Upper lobe of right lung (tissue), 1 donor: ENCODE results near the gene SLC22A1. TPM values are rescaled to one million over a fixed set of nuclear protein-coding genes. Genes with fewer than 3 reads are reported as not detected.
A peak's percentile ranks its signal among the peaks of the same experiment; 100 is the strongest.

ENCODE experiments used
- ATAC-seq: fragments of 200-7000 bp; cut with Tn5 transposase; one replicate; pipeline ENCODE4 v1.9.1; 2020; ENCODE audit warnings: mild to moderate bottlenecking, moderate library complexity
- DNase-seq: peaks from one replicate; pipeline ENCODE4 v3.0.0-alpha.2; 2020
- H3K27ac ChIP-seq: fragments of 200-600 bp; one replicate; pipeline ENCODE4 v1.8.0; 2022
- H3K27me3 ChIP-seq: fragments of 200-600 bp; one replicate; pipeline ENCODE4 v1.8.0; 2022; ENCODE audit warnings: mild to moderate bottlenecking
- H3K36me3 ChIP-seq: fragments of 200-600 bp; one replicate; pipeline ENCODE4 v1.8.0; 2022
- H3K4me1 ChIP-seq: fragments of 200-600 bp; one replicate; pipeline ENCODE4 v1.8.0; 2022
- H3K4me3 ChIP-seq: fragments of 200-600 bp; one replicate; pipeline ENCODE4 v1.8.0; 2022; ENCODE audit warnings: mild to moderate bottlenecking
- H3K9me3 ChIP-seq: fragments of 200-600 bp; one replicate; pipeline ENCODE4 v1.8.0; 2022
- intact Hi-C: fragments of 100-400 bp; cut with DNase I; formaldehyde crosslinking; loops from one replicate; pipeline ENCODE4 v1.11.0; 2022
- total RNA-seq: library from RNA; stranded (reverse); fragmentation: NEBNext Ultra II Directional; extraction: Animal tissue kit (Norgen Biotek cat#: 25700); gene quantifications from one replicate; pipeline ENCODE4 v1.2.1, GENCODE V29; 2021
- TF ChIP-seq, protein P1 (sequence below): fragments of 200-600 bp; IDR thresholded peaks from one replicate; pipeline ENCODE4 v1.8.0; 2022; ENCODE audit warnings: antibody characterized with exemption
- donor health status: DM: no; HTN: yes; CAD: no; lungs with severe emphysema.

The SLC22A1 gene
- total RNA-seq, 1 donor from 2014 or later, result 2.7 TPM

DNA sequence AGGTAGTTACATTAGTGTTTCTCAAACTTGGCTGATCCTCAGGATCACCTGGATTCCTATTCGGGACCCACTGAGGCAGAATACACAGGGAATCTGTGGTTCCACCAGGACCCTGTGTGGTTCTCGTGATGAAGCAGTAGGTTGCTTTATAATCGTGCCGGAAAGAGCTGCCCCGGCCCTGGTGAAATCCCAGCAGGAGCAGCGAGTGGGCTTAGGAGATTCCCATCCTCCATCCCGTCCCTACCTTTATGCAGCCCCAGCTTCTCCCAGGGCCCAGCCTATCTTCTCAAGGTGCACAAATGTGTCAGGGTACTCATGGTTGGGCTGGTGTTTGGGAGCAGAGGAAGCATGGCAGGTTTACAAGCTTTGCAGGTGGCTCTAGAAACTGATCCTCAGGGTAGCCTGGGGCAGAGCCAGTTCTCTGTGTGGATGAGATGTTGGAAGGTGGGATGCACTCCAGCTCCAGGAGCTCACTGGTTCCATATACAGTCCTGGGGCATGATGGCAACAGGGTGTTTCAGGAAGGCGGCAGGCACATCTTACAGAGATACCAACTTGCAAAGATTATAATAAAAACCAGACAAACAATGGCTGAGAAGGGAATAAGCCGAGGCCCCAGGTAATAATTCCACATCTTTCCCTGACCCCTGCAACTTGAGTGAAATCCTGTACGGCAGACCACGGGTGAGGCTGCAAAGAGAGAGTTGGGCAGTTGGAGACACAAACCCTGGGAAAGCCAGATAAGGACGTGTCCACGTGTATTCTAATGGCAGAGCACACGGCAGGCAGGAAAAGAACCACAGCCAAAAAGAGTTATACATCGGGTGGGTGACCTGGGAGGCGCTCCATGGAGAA, 5.9 kb downstream of the SLC22A1 start:
- ATAC-seq, result no peak
- Histone ChIP-seq H3K4me3 (no peak overlapping the region), H3K4me1 (no peaks in the 10 kb centered on the region), H3K36me3 (no peaks in the 10 kb centered on the region), H3K27ac (no peak overlapping the region), H3K9me3 (no peaks in the 10 kb centered on the region), H3K27me3 (no peaks in the 10 kb centered on the region)
- TF ChIP-seq, protein P1, sequence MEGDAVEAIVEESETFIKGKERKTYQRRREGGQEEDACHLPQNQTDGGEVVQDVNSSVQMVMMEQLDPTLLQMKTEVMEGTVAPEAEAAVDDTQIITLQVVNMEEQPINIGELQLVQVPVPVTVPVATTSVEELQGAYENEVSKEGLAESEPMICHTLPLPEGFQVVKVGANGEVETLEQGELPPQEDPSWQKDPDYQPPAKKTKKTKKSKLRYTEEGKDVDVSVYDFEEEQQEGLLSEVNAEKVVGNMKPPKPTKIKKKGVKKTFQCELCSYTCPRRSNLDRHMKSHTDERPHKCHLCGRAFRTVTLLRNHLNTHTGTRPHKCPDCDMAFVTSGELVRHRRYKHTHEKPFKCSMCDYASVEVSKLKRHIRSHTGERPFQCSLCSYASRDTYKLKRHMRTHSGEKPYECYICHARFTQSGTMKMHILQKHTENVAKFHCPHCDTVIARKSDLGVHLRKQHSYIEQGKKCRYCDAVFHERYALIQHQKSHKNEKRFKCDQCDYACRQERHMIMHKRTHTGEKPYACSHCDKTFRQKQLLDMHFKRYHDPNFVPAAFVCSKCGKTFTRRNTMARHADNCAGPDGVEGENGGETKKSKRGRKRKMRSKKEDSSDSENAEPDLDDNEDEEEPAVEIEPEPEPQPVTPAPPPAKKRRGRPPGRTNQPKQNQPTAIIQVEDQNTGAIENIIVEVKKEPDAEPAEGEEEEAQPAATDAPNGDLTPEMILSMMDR, result no peak
- intact Hi-C loops, result no loop called here
- no peak for DNase-seq

DNA sequence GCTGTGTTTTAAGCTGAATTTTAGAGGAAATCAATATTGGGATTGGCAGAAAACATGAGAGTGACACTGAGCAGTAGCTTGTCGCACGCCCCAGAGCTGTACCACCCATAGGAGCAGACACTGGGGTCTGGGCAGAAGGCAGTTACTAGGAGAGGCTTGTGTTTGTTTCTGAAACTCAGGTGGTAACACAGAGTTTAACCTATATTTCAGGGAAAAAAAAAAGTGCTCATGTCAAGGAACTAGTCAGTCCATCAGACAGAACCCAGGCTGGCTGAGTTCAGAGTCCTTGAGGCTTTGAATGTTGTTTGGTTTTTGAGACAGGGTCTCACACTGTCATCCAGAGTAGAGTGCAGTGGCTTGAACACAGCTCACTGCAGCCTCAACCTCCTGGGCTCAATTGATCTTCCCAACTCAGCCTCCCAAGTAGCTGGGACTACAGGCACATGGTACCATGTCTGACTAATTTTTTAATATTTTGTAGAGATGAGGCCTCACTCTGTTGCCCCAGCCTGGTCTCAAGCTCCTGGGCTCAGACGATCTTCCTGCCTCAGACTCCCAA, 6.6 kb downstream of the SLC22A1 start:
- Histone ChIP-seq H3K27me3 (no peaks in the 10 kb centered on the region), H3K9me3 (no peaks in the 10 kb centered on the region), H3K4me3 (no peak overlapping the region), H3K36me3 (no peaks in the 10 kb centered on the region), H3K27ac (no peak overlapping the region), H3K4me1 (no peaks in the 10 kb centered on the region)
- no peak for ATAC-seq
- no peak for DNase-seq
- TF ChIP-seq, protein P1, result no peak
- intact Hi-C loops, result no loop called here

DNA sequence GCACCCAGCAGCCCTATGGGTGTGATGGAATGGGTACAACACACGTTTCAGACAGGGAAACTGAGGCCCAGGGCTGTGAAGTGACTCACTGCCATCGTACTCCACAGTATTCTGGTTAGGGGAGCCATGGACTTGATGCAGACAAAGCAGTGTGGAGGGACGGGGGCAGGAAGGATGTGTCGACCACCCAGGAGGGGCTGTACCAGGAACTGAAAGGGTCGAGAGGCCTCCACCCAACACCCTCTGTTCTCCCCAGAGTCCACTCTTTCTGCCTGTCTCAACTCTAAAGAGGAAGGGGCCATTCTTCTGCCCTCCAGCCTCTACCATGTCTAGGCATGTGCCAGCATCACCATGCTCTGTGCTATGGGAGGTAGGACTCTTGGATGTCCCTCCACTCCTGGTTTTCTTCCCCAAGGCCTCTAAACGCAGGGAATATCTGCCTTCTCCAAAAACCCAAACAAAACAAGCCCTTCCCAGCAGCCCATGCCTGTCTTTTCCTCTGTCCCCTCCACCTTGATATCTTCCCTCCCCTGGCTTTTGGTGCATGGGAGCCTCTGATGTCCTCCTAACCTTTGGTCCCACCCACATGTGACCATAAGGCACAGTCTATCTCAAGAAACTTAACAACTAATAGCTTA, 7.4 kb downstream of the SLC22A1 start:
- Histone ChIP-seq H3K4me1 (no peaks in the 10 kb centered on the region), H3K27me3 (no peaks in the 10 kb centered on the region), H3K36me3 (no peaks in the 10 kb centered on the region), H3K9me3 (no peaks in the 10 kb centered on the region), H3K27ac (no peak overlapping the region), H3K4me3 (no peak overlapping the region)
- ATAC-seq (no peak), DNase-seq (no peak)
- TF ChIP-seq, protein P1, result no peak
- intact Hi-C loops, result no loop called here

DNA sequence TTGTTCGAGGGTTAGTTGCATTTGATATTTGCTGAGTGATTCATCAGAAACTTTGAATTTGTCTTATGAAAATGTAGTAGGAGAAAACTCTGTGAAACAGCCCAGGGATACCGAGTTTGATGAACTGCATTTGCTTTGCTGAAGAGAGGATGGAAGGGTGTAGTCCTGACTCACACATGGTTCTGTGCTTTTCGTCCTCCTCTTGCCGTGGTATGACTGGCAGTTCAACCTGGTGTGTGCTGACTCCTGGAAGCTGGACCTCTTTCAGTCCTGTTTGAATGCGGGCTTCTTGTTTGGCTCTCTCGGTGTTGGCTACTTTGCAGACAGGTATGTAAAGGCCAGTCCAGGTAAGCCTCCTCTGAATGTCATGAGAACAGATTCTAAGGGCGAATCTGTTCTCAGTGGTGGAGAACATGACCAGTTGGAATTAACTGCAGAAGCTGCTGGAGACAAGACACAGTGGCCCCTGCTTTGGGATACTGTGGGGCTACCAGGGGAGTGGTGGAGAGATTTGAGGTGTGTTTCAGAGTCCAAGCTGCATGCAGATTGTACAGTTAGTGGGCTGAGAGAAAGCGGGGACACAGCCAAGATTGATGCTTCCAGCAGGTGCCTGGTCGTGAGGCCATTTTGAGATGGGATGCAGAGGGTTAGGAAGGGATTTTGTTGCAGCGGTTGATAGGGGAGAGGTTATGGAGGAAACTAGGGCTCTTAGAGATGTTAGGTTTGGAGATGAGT, 8.4 kb downstream of the SLC22A1 start:
- H3K4me3 ChIP-seq, result no peak overlapping the region
- DNase-seq (no peak), ATAC-seq (no peak)
- H3K36me3 ChIP-seq, result no peaks in the 10 kb centered on the region
- H3K9me3 ChIP-seq, result no peaks in the 10 kb centered on the region
- intact Hi-C loops, result loop anchor here (10.0 kb wide), 1 partner anchor 325 kb away; no protein-coding TSS in a partner anchor
- H3K27me3 ChIP-seq, result no peaks in the 10 kb centered on the region
- H3K4me1 ChIP-seq, result no peaks in the 10 kb centered on the region
- no peak overlapping the region for H3K27ac ChIP-seq
- TF ChIP-seq, protein P1, result no peak

DNA sequence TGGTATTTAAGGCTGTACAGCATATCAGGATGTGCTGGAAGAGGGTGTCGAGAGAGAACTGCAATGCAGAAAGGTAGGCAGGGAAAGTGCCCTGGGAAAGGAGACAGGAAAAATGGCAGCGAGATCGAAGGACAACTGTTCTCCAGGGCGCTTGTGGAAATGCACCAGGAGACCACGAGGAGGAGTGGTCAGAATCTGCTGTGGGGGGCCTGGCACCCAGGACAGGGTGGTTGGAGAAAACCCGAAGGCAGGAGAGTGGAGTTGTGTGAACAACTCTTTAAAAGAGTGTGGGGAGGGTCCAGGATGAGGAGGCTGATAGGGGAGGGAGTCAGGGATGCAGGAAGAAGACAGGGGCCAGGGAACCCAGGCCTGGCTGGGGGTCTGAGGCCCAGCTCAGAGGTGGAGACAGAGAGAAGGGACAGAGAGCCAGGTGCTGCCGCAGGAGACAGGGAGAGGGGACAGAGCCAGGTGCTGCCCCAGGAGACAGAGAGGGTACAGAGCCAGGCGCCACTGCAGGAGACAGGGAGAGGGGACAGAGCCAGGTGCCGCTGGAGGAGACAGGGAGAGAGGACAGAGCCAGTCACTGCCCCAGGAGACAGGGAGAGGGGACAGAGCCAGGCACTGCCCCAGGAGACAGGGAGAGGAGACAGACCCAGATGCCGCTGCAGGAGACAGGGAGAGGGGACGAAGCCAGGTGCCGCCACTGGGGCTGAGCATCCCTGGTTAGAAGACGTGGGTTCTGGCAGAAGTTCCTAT, 9.3 kb downstream of the SLC22A1 start:
- intact Hi-C loops, result loop anchor here (10.0 kb wide), 1 partner anchor 324 kb away; no protein-coding TSS in a partner anchor
- Histone ChIP-seq H3K27me3 (no peaks in the 10 kb centered on the region), H3K4me3 (no peak overlapping the region), H3K36me3 (no peaks in the 10 kb centered on the region), H3K4me1 (no peaks in the 10 kb centered on the region), H3K27ac (no peak overlapping the region), H3K9me3 (no peaks in the 10 kb centered on the region)
- DNase-seq, result peak; percentile 45
- no peak for ATAC-seq
- TF ChIP-seq, protein P1, result no peak
